Kidney (tissue), 14 donors: Measurements from ENCODE around the gene NOTCH2. TPM values are rescaled to one million over a fixed set of nuclear protein-coding genes. Genes with fewer than 3 reads are reported as not detected.
A peak's percentile ranks its signal among the peaks of the same experiment; 100 is the strongest.
"Not testable (repeated sequence)": the region's sequence is repeated elsewhere in the genome, so short reads cannot be mapped to it uniquely, and the experiment has no call there.

Experiments
- DNase-seq, 5 donors: peaks; one replicate each; pipeline ENCODE4 v3.0.0-alpha.2; 2013 to 2020
- FAIRE-seq: peaks from 2 replicates; lab custom pipeline; 2012; peaks lifted over from hg19 to GRCh38; lab: Jason Lieb, UNC
- H3K27ac ChIP-seq, 2 donors: one replicate each; pipeline ENCODE4 v1.7.0; 2013; ENCODE audit warnings: low read depth in 2 of 2, low read length in 2 of 2, inconsistent platforms in 1 of 2
- H3K27me3 ChIP-seq: one replicate; pipeline ENCODE4 v1.7.1; 2013; ENCODE audit warnings: low read length, inconsistent platforms; ENCODE audit not compliant: control insufficient read depth, insufficient read depth
- H3K36me3 ChIP-seq, 3 donors: one replicate each; pipeline versions ENCODE4 v1.7.0 to v1.7.1; 2013; ENCODE audit warnings: low read length in 3 of 3, control low read depth in 1 of 3, inconsistent platforms in 1 of 3; ENCODE audit not compliant: insufficient read depth in 3 of 3, control insufficient read depth in 2 of 3
- H3K4me1 ChIP-seq, 3 donors: one replicate each; pipeline versions ENCODE4 v1.7.0 to v1.7.1; 2013; ENCODE audit warnings: low read length in 3 of 3, inconsistent platforms in 1 of 3, low read depth in 1 of 3; ENCODE audit not compliant: control insufficient read depth in 2 of 3, insufficient read depth in 2 of 3
- H3K4me3 ChIP-seq, 3 donors: one replicate each; pipeline versions ENCODE4 v1.7.0 to v1.8.1; 2013; ENCODE audit warnings: low read length in 3 of 3, control low read depth in 1 of 3, inconsistent platforms in 1 of 3
- H3K9ac ChIP-seq, 3 donors: one replicate each; pipeline versions ENCODE4 v1.7.0 to v1.7.1; 2013; ENCODE audit warnings: low read length in 3 of 3, control low read depth in 1 of 3, inconsistent platforms in 1 of 3
- H3K9me3 ChIP-seq, 3 donors: one replicate each; pipeline versions ENCODE4 v1.7.0 to v1.7.1; 2013; ENCODE audit warnings: low read length in 3 of 3, control low read depth in 1 of 3, inconsistent platforms in 1 of 3; ENCODE audit not compliant: control insufficient read depth in 2 of 3, insufficient read depth in 1 of 3
- intact Hi-C: fragments of 100-400 bp; cut with DNase I; formaldehyde crosslinking; loops from one replicate; pipeline ENCODE4 v1.11.1; 2022
- polyA plus RNA-seq: library from polyadenylated mRNA; stranded (reverse); fragments of 350-450 nt; fragmentation: Illumina TruSeq; extraction: RNeasy Lipid Tissue Mini Kit (QIAGEN cat#74804); gene quantifications from one replicate; pipeline ENCODE4 v1.2.3, GENCODE V29; 2014; ENCODE audit warnings: low read depth, low replicate concordance; ENCODE audit not compliant: insufficient read depth
- total RNA-seq: library from RNA; stranded (reverse); fragmentation: NEBNext Ultra II Directional; extraction: Animal tissue kit (Norgen Biotek cat#: 25700); gene quantifications from one replicate; pipeline ENCODE4 v1.2.1, GENCODE V29; 2021
- TF ChIP-seq, protein P1 (sequence below): IDR thresholded peaks from 3 replicates; pipeline ENCODE4 v1.5.1; 2012; ENCODE audit warnings: mild to moderate bottlenecking, moderate library complexity, borderline replicate concordance; ENCODE audit not compliant: insufficient read depth; ENCODE audit errors: extremely low read depth
- donor health status: control.
- donor health status: control.
- donor health status: control.
- donor health status: control.
- donor health status: control.
- donor health status: DM: yes; HTN: yes; CAD: no.
- donor health status: Normal renal cell carcinoma (clear cell type).

The NOTCH2 gene
- total and polyA plus RNA-seq, 2 donors from 2014 or later = 4.9 to 113 TPM

DNA sequence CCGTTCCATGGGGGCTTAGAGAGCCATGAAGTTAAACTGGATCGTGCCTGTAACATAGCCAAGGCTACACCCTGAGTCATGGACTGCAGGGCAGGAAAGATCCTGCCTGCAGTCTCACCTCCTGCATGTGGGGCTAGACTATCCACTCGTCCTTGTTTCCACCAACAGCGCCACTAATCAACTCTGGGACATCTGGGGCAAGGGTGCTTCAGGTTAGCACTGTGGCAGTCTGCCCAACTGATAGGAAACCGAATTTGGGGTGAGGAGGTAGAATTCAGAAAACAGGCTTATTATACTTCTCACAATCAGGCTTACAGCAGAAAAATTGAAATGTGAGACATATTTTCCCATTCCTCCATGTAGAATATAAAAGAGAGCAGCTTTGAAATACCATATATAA lies 88.0 kb downstream of the NOTCH2 start:
- Histone ChIP-seq H3K27me3 (no peaks in the 10 kb centered on the region), H3K9me3 (no peaks in the 10 kb centered on the region), H3K36me3 (peaks cover 2 to 5% (median 2%) of the 10 kb centered on the region in 3 donors), H3K4me1 (peaks cover 0 to 5% (median 4%) of the 10 kb centered on the region in 3 donors), H3K27ac (no peak overlapping the region), H3K4me3 (no peak overlapping the region), H3K9ac (no peak overlapping the region)
- no peak for DNase-seq
- TF ChIP-seq, protein P1, sequence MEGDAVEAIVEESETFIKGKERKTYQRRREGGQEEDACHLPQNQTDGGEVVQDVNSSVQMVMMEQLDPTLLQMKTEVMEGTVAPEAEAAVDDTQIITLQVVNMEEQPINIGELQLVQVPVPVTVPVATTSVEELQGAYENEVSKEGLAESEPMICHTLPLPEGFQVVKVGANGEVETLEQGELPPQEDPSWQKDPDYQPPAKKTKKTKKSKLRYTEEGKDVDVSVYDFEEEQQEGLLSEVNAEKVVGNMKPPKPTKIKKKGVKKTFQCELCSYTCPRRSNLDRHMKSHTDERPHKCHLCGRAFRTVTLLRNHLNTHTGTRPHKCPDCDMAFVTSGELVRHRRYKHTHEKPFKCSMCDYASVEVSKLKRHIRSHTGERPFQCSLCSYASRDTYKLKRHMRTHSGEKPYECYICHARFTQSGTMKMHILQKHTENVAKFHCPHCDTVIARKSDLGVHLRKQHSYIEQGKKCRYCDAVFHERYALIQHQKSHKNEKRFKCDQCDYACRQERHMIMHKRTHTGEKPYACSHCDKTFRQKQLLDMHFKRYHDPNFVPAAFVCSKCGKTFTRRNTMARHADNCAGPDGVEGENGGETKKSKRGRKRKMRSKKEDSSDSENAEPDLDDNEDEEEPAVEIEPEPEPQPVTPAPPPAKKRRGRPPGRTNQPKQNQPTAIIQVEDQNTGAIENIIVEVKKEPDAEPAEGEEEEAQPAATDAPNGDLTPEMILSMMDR = no peak
- intact Hi-C loops = no loop called here
- no peak for FAIRE-seq

- no peak for FAIRE-seq
- Histone ChIP-seq H3K27ac (no peak overlapping the region), H3K36me3 (peaks cover 0 to 7% (median 0%) of the 10 kb centered on the region in 3 donors), H3K9ac (no peak overlapping the region), H3K9me3 (no peaks in the 10 kb centered on the region), H3K4me3 (no peak overlapping the region), H3K4me1 (peaks cover 0 to 5% (median 4%) of the 10 kb centered on the region in 3 donors), H3K27me3 (no peaks in the 10 kb centered on the region)
- intact Hi-C loops = no loop called here
- TF ChIP-seq, protein P1 = no peak
- DNase-seq = no peak
Measured at GRCh38 chr1:119978018-119978505, 91.4 kb downstream of the NOTCH2 start.

- FAIRE-seq, DNase-seq, H3K4me1 ChIP-seq: not testable (repeated sequence)
Measured at GRCh38 chr1:119977113-119977736, 92.2 kb downstream of the NOTCH2 start.

GRCh38 chr1:119975582-119976254 lies 93.7 kb downstream of the NOTCH2 start:
- H3K4me1 ChIP-seq, H3K36me3 ChIP-seq, FAIRE-seq, intact Hi-C loops, H3K4me3 ChIP-seq, H3K27ac ChIP-seq, H3K27me3 ChIP-seq, H3K9me3 ChIP-seq, H3K9ac ChIP-seq: not testable (repeated sequence)
- DNase-seq = peak in 4 of 5 donors; percentile 49 to 88 (median 73)

More at GRCh38 chr1:119977113-119977736, 92.2 kb downstream of the NOTCH2 start:
- H3K36me3 ChIP-seq, intact Hi-C loops, H3K4me3 ChIP-seq, H3K9ac ChIP-seq, H3K27ac ChIP-seq, H3K27me3 ChIP-seq, H3K9me3 ChIP-seq: not testable (repeated sequence)
